SK-N-SH (cell line): ENCODE measurements around the gene CPT1B. TPM values are rescaled to one million over a fixed set of nuclear protein-coding genes. Genes with fewer than 3 reads are reported as not detected.

Source experiments
- CTCF ChIA-PET: fragments of 300-600, 350-600 bp; formaldehyde crosslinking; extraction: SDS; loops from one replicate; lab custom pipeline; 2021; lab: Yijun Ruan, JAX
- POLR2A ChIA-PET: fragments of 350-600 bp; sonication (Branson Sonifier 250); formaldehyde crosslinking; extraction: SDS; loops from one replicate; lab custom pipeline; 2020; ENCODE audit warnings: antibody characterized with exemption, inconsistent platforms; lab: Yijun Ruan, JAX
- DNase-seq: peaks from one replicate; pipeline ENCODE4 v3.0.0; 2012
- H2AFZ ChIP-seq: fragments of 200-600 bp; sonication (generic); 2 replicates; pipeline ENCODE4 v1.8.1; 2016; ENCODE audit warnings: antibody characterized with exemption, mild to moderate bottlenecking, low read depth
- H3F3A ChIP-seq: fragments of 200-600 bp; sonication (generic); replicated peaks from 2 replicates; pipeline ENCODE3; 2016; ENCODE audit warnings: antibody characterized with exemption, mild to moderate bottlenecking; ENCODE audit not compliant: insufficient read depth
- H3K27ac ChIP-seq, 2 experiments: fragments of 200-500 bp in 1 of 2; fragments of 200-600 bp in 1 of 2; sonication (Bioruptor generic) in 1 of 2; sonication (generic), shearing (Covaris generic) in 1 of 2; 2 replicates each; pipeline versions ENCODE4 v1.5.1 to v1.6.1; 2014 to 2016; ENCODE audit warnings: low read depth in 2 of 2, inconsistent platforms in 1 of 2, low read length in 1 of 2, mild to moderate bottlenecking in 1 of 2, mixed read lengths in 1 of 2
- H3K27me3 ChIP-seq: fragments of 200-600 bp; sonication (generic), shearing (Covaris generic); 2 replicates; pipeline ENCODE4 v1.6.1; 2016; ENCODE audit warnings: mixed run types; ENCODE audit not compliant: insufficient read depth
- H3K36me3 ChIP-seq, 2 experiments: fragments of 200-500 bp in 1 of 2; fragments of 200-600 bp in 1 of 2; sonication (Bioruptor generic) in 1 of 2; sonication (generic) in 1 of 2; replicated peaks in 1 of 2; 2 replicates each; pipeline versions ENCODE3 to v1.5.1; 2014 to 2016; ENCODE audit warnings: low read length in 1 of 2, mild to moderate bottlenecking in 1 of 2; ENCODE audit not compliant: insufficient read depth in 2 of 2, control insufficient read depth in 1 of 2
- H3K4me1 ChIP-seq, 2 experiments: fragments of 200-500 bp in 1 of 2; fragments of 200-600 bp in 1 of 2; sonication (Bioruptor generic) in 1 of 2; sonication (generic), shearing (Covaris generic) in 1 of 2; 2 replicates each; pipeline versions ENCODE4 v1.5.1 to v1.6.1; 2014 to 2016; ENCODE audit warnings: low read depth in 1 of 2, low read length in 1 of 2, mixed run types in 1 of 2; ENCODE audit not compliant: insufficient read depth in 2 of 2, control insufficient read depth in 1 of 2
- H3K4me2 ChIP-seq: fragments of 200-600 bp; sonication (generic), shearing (Covaris generic); 2 replicates; pipeline ENCODE4 v1.6.1; 2017; ENCODE audit warnings: mixed run types
- H3K4me3 ChIP-seq, 2 experiments: fragments of 200-500 bp in 1 of 2; fragments of 200-600 bp in 1 of 2; sonication (Bioruptor generic) in 1 of 2; sonication (generic), shearing (Covaris generic) in 1 of 2; 2 replicates each; pipeline versions ENCODE4 v1.5.1 to v1.8.1; 2014 to 2016; ENCODE audit warnings: low read depth in 2 of 2, inconsistent platforms in 1 of 2, low read length in 1 of 2, mild to moderate bottlenecking in 1 of 2, mixed read lengths in 1 of 2, moderate library complexity in 1 of 2
- H3K79me2 ChIP-seq: fragments of 200-600 bp; sonication (generic); 2 replicates; pipeline ENCODE4 v1.8.1; 2017; ENCODE audit warnings: mild to moderate bottlenecking; ENCODE audit not compliant: insufficient read depth
- H3K9ac ChIP-seq: fragments of 200-600 bp; sonication (generic); 2 replicates; pipeline ENCODE4 v1.6.1; 2017; ENCODE audit warnings: mixed run types
- H3K9me2 ChIP-seq: fragments of 200-600 bp; sonication (generic); 2 replicates; pipeline ENCODE4 v1.6.1; 2017; ENCODE audit warnings: mixed run types
- H3K9me3 ChIP-seq: fragments of 200-600 bp; sonication (generic); 2 replicates; pipeline ENCODE4 v1.6.1; 2017; ENCODE audit warnings: mixed run types, mild to moderate bottlenecking, moderate library complexity
- H4K20me1 ChIP-seq: fragments of 200-600 bp; sonication (generic); 2 replicates; pipeline ENCODE4 v1.6.1; 2017; ENCODE audit warnings: mild to moderate bottlenecking, mixed run types; ENCODE audit not compliant: insufficient read depth
- CHD2 ChIP-seq: fragments of 150-350 bp; IDR thresholded peaks from 2 replicates; pipeline ENCODE4 v1.6.1; 2018; ENCODE audit warnings: low read length; ENCODE audit not compliant: partially characterized antibody
- ELF1 ChIP-seq: IDR thresholded peaks from 2 replicates; pipeline ENCODE4 v1.4.0; 2012
- EP300 ChIP-seq, 2 experiments: IDR thresholded peaks; 2 replicates each; pipeline versions ENCODE4 v1.4.0 to v1.6.1; 2012; ENCODE audit warnings: borderline replicate concordance in 1 of 2, low read depth in 1 of 2, low read length in 1 of 2
- EZH2phosphoT487 ChIP-seq: fragments of 200-600 bp; sonication (generic); IDR thresholded peaks from 2 replicates; pipeline ENCODE4 v1.6.1; 2017; ENCODE audit warnings: low read depth, mixed run types, mild to moderate bottlenecking, antibody characterized with exemption, moderate library complexity, borderline replicate concordance
- FOSL2 ChIP-seq: IDR thresholded peaks from 2 replicates; pipeline ENCODE4 v1.4.0; 2012; ENCODE audit warnings: low read depth, mild to moderate bottlenecking, moderate library complexity, borderline replicate concordance
- MEF2A ChIP-seq: IDR thresholded peaks from 2 replicates; pipeline ENCODE4 v1.4.0; 2012; ENCODE audit warnings: low read depth, borderline replicate concordance
- NFIC ChIP-seq: IDR thresholded peaks from 2 replicates; pipeline ENCODE4 v1.4.0; 2012; ENCODE audit warnings: borderline replicate concordance
- POLR2AphosphoS5 ChIP-seq: IDR thresholded peaks from 2 replicates; pipeline ENCODE4 v1.6.1; 2012; ENCODE audit warnings: low read depth, low read length
- RCOR1 ChIP-seq: fragments of 150-350 bp; IDR thresholded peaks from 2 replicates; pipeline ENCODE4 v1.6.1; 2017; ENCODE audit warnings: antibody characterized with exemption, low read length
- RFX5 ChIP-seq: IDR thresholded peaks from 2 replicates; pipeline ENCODE4 v1.6.1; 2012; ENCODE audit warnings: mild to moderate bottlenecking, improper control_type of control experiment, low read length
- SIN3A ChIP-seq: IDR thresholded peaks from 2 replicates; pipeline ENCODE4 v1.6.1; 2012; ENCODE audit warnings: low read depth, mild to moderate bottlenecking, low read length, moderate library complexity, borderline replicate concordance
- SMC3 ChIP-seq: IDR thresholded peaks from 2 replicates; pipeline ENCODE4 v1.6.1; 2012; ENCODE audit warnings: low read depth, low read length, improper control_type of control experiment
- WGBS: methylation state at CpG from one replicate; pipeline ENCODE4 v1.1.6; 2017; ENCODE audit warnings: low lambda C conversion rate; 5-methylcytosine and 5-hydroxymethylcytosine counted together
- polyA plus RNA-seq, 3 experiments: library from polyadenylated mRNA; depleted of rRNA; stranded (reverse); fragments of >200 nt; gene quantifications; 2 replicates each; pipeline ENCODE4 v1.2.3, GENCODE V29; 2012
- TF ChIP-seq, protein P1 (sequence below): fragments of 150-350 bp; IDR thresholded peaks from 2 replicates; pipeline ENCODE4 v1.6.1; 2017; ENCODE audit warnings: antibody characterized with exemption, low read length, low read depth, borderline replicate concordance
- TF ChIP-seq, protein P2 (sequence below): IDR thresholded peaks from 2 replicates; pipeline ENCODE4 v1.4.0; 2012; ENCODE audit warnings: low read depth, borderline replicate concordance
- TF ChIP-seq, protein P3 (sequence below): fragments of 200-600 bp; sonication (generic); IDR thresholded peaks from 2 replicates; pipeline ENCODE4 v1.6.1; 2017; ENCODE audit warnings: antibody characterized with exemption, mild to moderate bottlenecking, moderate library complexity
- TF ChIP-seq, protein P4 (sequence below): IDR thresholded peaks from 2 replicates; pipeline ENCODE4 v1.6.1; 2012; ENCODE audit warnings: mild to moderate bottlenecking, low read depth, low read length, moderate library complexity

Gene CPT1B
- polyA plus RNA-seq (2012; rRNA removed): 33.2 and 40.4 TPM in 2 replicates
- 5.1 and 6.8 TPM in 2 replicates for polyA plus RNA-seq (2012; cell fraction: cytosol; rRNA removed)
- 298 and 342 TPM in 2 replicates for polyA plus RNA-seq (2012; cell fraction: nucleus; rRNA removed)

GRCh38 chr22:50577987-50578775 is at the start of gene CPT1B:
TSS of gene CPT1B (minus strand) at chr22:50578427. CDS start at chr22:50577915, 512 bp downstream.
- Histone ChIP-seq H3K79me2 (peaks cover 17% of the 10 kb centered on the region; the same call in 1 of the 2 replicates), H2AFZ (no peak within 1 kb of the TSS), H3K27ac (no peak within 1 kb of the TSS), H3K9me2 (no peaks in the 10 kb centered on the region), H3K4me1 (peaks cover 0 to 8% of the 10 kb centered on the region in 2 experiments; a peak in 1 of 4 replicates), H3K9me3 (no peaks in the 10 kb centered on the region), H3K36me3 (peaks cover 0 to 46% of the 10 kb centered on the region in 2 experiments), H4K20me1 (no peaks in the 10 kb centered on the region), H3K9ac (no peak within 1 kb of the TSS), H3F3A (no peaks in the 10 kb centered on the region), H3K27me3 (no peaks in the 10 kb centered on the region), H3K4me3 (no peak within 1 kb of the TSS), H3K4me2 (no peak within 1 kb of the TSS)
- CTCF ChIA-PET: interaction anchor here (0.7 to 9.0 kb wide), 4 partner anchors 14 to 61 kb away, joined by 3 to 73 read pairs (median 4); partner anchors contain the start of gene SYCE3
- no peak for DNase-seq
- WGBS: 95% methylated on average over 23 of the region's 63 CpGs
- POLR2A ChIA-PET: interaction anchor here (0.7 to 1.2 kb wide), 2 partner anchors 12 to 28 kb away, joined by 3 to 4 read pairs; no protein-coding TSS in a partner anchor
- TF ChIP-seq SMC3 (no peak), CHD2 (no peak), MEF2A (no peak), ELF1 (no peak), FOSL2 (no peak), NFIC (no peak), SIN3A (no peak), POLR2AphosphoS5 (no peak), RFX5 (no peak)

- no peaks in the 10 kb centered on the region for H3K9me3 ChIP-seq
- peak overlapping the region; percentile 77 for H3K4me3 ChIP-seq
- no peaks in the 10 kb centered on the region for H4K20me1 ChIP-seq
- H3K4me2 ChIP-seq: peak overlapping the region; percentile 95
- H3K4me1 ChIP-seq: peaks cover 0 to 16% of the 10 kb centered on the region in 2 experiments; a peak in 1 of 4 replicates
- peaks cover 0 to 6% of the 10 kb centered on the region in 2 experiments for H3K36me3 ChIP-seq
- H3K9ac ChIP-seq: peak overlapping the region; percentile 71
- H2AFZ ChIP-seq: no peak overlapping the region
- 0 out of 4 replicates have a peak overlapping the region, but pooled peaks have one; percentile 28 to 67 for H3K27ac ChIP-seq
- DNase-seq: peak; percentile 16
- POLR2A ChIA-PET: no interaction called here
- no peaks in the 10 kb centered on the region for H3F3A ChIP-seq
- no peaks in the 10 kb centered on the region for H3K9me2 ChIP-seq
- 80% methylated on average over 12 of the region's 42 CpGs for WGBS
- CTCF ChIA-PET: interaction anchor here (0.6 to 1.5 kb wide), 7 partner anchors 8 to 145 kb away, joined by 3 to 6 read pairs (median 3); partner anchors contain the start of gene SCO2
- no peaks in the 10 kb centered on the region for H3K27me3 ChIP-seq
- H3K79me2 ChIP-seq: peaks cover 7% of the 10 kb centered on the region; the same call in 1 of the 2 replicates
- TF ChIP-seq, protein P1, sequence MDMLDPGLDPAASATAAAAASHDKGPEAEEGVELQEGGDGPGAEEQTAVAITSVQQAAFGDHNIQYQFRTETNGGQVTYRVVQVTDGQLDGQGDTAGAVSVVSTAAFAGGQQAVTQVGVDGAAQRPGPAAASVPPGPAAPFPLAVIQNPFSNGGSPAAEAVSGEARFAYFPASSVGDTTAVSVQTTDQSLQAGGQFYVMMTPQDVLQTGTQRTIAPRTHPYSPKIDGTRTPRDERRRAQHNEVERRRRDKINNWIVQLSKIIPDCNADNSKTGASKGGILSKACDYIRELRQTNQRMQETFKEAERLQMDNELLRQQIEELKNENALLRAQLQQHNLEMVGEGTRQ: no peak
- TF ChIP-seq RCOR1 (no peak), POLR2AphosphoS5 (no peak), RFX5 (no peak), EP300 (IDR thresholded peaks at IDR 0.05; ENCODE audit: borderline replicate concordance in 1 of 2, low read depth in 1 of 2, low read length in 1 of 2) (no peak), EZH2phosphoT487 (no peak), ELF1 (no peak)
- TF ChIP-seq, protein P2, sequence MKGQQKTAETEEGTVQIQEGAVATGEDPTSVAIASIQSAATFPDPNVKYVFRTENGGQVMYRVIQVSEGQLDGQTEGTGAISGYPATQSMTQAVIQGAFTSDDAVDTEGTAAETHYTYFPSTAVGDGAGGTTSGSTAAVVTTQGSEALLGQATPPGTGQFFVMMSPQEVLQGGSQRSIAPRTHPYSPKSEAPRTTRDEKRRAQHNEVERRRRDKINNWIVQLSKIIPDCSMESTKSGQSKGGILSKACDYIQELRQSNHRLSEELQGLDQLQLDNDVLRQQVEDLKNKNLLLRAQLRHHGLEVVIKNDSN: no peak
- TF ChIP-seq, protein P3, sequence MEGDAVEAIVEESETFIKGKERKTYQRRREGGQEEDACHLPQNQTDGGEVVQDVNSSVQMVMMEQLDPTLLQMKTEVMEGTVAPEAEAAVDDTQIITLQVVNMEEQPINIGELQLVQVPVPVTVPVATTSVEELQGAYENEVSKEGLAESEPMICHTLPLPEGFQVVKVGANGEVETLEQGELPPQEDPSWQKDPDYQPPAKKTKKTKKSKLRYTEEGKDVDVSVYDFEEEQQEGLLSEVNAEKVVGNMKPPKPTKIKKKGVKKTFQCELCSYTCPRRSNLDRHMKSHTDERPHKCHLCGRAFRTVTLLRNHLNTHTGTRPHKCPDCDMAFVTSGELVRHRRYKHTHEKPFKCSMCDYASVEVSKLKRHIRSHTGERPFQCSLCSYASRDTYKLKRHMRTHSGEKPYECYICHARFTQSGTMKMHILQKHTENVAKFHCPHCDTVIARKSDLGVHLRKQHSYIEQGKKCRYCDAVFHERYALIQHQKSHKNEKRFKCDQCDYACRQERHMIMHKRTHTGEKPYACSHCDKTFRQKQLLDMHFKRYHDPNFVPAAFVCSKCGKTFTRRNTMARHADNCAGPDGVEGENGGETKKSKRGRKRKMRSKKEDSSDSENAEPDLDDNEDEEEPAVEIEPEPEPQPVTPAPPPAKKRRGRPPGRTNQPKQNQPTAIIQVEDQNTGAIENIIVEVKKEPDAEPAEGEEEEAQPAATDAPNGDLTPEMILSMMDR: no peak
- TF ChIP-seq, protein P4, sequence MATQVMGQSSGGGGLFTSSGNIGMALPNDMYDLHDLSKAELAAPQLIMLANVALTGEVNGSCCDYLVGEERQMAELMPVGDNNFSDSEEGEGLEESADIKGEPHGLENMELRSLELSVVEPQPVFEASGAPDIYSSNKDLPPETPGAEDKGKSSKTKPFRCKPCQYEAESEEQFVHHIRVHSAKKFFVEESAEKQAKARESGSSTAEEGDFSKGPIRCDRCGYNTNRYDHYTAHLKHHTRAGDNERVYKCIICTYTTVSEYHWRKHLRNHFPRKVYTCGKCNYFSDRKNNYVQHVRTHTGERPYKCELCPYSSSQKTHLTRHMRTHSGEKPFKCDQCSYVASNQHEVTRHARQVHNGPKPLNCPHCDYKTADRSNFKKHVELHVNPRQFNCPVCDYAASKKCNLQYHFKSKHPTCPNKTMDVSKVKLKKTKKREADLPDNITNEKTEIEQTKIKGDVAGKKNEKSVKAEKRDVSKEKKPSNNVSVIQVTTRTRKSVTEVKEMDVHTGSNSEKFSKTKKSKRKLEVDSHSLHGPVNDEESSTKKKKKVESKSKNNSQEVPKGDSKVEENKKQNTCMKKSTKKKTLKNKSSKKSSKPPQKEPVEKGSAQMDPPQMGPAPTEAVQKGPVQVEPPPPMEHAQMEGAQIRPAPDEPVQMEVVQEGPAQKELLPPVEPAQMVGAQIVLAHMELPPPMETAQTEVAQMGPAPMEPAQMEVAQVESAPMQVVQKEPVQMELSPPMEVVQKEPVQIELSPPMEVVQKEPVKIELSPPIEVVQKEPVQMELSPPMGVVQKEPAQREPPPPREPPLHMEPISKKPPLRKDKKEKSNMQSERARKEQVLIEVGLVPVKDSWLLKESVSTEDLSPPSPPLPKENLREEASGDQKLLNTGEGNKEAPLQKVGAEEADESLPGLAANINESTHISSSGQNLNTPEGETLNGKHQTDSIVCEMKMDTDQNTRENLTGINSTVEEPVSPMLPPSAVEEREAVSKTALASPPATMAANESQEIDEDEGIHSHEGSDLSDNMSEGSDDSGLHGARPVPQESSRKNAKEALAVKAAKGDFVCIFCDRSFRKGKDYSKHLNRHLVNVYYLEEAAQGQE: no peak
Observed at GRCh38 chr22:50626850-50627641, 48.8 kb upstream of the CPT1B start.
